Skeletal muscle satellite cell (primary cell): ENCODE data around the gene TRIM36.

Experiments
- H3K27me3 ChIP-seq: 2 replicates; pipeline ENCODE4 v1.7.0; 2013; ENCODE audit warnings: low read length; ENCODE audit not compliant: control insufficient read depth, insufficient read depth
- H3K36me3 ChIP-seq: 2 replicates; pipeline ENCODE4 v1.7.0; 2013; ENCODE audit warnings: mild to moderate bottlenecking, control low read depth, low read length; ENCODE audit not compliant: insufficient read depth
- H3K4me1 ChIP-seq: 2 replicates; pipeline ENCODE4 v1.7.0; 2013; ENCODE audit warnings: low read length; ENCODE audit not compliant: control insufficient read depth, insufficient read depth
- H3K4me2 ChIP-seq: 2 replicates; pipeline ENCODE4 v1.7.0; 2013; ENCODE audit warnings: mild to moderate bottlenecking, low read length
- H3K4me3 ChIP-seq: 2 replicates; pipeline ENCODE4 v1.7.0; 2013; ENCODE audit warnings: low read length
- H3K9ac ChIP-seq: 2 replicates; pipeline ENCODE4 v1.7.0; 2013; ENCODE audit warnings: mild to moderate bottlenecking, low read depth, low read length, moderate library complexity
- H3K9me3 ChIP-seq: replicated peaks from 2 replicates; pipeline ENCODE4 v1.7.0; 2013; ENCODE audit warnings: mild to moderate bottlenecking, control low read depth, low read length

Gene TRIM36

DNA sequence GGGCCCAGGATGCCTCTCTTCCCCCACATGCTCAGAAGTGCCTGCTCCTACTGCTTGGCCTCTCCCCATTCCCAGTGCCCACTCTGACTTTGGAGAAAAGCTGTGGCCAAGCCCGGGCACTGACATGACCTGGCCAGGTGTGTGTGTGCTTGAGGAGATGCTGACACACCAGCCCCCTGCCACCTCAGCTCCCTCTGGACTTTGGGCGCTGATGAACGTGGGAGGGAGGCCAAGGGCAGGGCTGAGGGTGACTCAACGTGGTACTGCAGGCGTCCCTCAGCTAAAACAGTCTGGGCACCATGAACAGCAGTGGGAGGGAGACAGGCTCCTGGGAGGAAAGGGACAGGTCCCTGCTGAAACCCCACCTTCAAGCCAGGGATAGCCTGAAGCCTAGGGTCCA lies 3.9 kb downstream of the TRIM36 start:
- peaks cover 4% of the 10 kb centered on the region for H3K4me1 ChIP-seq
- H3K4me3 ChIP-seq = no peak overlapping the region
- H3K9ac ChIP-seq = no peak overlapping the region
- peaks cover 5% of the 10 kb centered on the region for H3K27me3 ChIP-seq
- H3K4me2 ChIP-seq = no peak overlapping the region
- no peaks in the 10 kb centered on the region for H3K9me3 ChIP-seq
- no peaks in the 10 kb centered on the region for H3K36me3 ChIP-seq

DNA sequence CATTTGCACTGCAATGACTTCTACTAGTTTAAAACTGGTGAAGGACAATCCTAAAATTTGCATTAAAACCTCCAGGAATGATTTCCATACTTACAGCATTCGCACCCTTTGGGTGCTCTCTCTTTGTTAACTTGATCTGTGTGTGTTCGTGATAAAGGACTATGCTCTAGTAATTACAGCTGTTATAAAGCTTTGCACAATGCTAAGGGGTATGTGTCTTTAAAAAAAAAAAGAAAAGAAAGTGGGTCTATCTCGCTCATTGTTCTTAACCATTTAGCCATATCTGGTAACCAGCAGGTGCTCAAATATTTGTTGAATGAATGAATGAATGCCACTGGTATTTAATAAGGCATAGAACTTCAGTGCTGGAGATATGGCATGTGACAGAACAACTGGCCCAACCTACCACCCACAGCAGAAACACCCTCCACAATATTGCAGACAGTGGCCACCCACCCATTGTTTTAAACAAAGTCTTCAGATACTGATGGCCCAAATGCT lies 8.7 kb downstream of the TRIM36 start:
- no peak overlapping the region for H3K4me2 ChIP-seq
- no peaks in the 10 kb centered on the region for H3K36me3 ChIP-seq
- H3K27me3 ChIP-seq = no peaks in the 10 kb centered on the region
- H3K9me3 ChIP-seq = no peaks in the 10 kb centered on the region
- H3K9ac ChIP-seq = no peak overlapping the region
- H3K4me3 ChIP-seq = no peak overlapping the region
- no peaks in the 10 kb centered on the region for H3K4me1 ChIP-seq

DNA sequence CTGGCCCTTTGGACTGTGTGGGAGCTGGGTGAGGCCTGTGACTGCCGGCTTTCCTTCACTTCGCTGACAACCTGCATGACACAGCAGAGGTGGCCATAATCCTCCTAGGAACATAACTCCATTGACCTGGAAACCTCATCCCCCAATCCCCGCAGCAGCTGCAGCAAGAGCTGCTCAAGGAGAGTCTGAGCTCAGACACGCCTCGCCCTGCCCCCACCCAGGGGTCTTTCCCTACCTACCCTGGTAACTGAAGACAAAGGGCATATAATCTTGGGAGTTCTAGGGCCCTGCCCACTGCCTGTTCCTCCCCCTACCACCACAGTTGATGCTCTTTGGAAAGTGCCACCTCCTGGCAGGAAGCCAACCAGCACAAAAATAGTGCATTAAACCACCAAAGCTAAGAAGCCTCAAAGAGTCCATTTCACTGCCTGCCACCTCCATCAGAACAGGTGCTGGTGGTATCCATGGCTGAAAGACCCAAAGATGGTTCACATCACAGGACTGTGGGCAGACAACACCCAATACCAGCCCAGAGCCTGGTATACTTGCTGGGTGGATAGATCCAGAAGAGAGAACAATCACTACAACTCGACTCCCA lies 18.4 kb downstream of the TRIM36 start:
- Histone ChIP-seq H3K4me3 (no peak overlapping the region), H3K36me3 (no peaks in the 10 kb centered on the region), H3K4me1 (no peaks in the 10 kb centered on the region), H3K4me2 (no peak overlapping the region), H3K27me3 (no peaks in the 10 kb centered on the region), H3K9me3 (no peaks in the 10 kb centered on the region), H3K9ac (no peak overlapping the region)

DNA sequence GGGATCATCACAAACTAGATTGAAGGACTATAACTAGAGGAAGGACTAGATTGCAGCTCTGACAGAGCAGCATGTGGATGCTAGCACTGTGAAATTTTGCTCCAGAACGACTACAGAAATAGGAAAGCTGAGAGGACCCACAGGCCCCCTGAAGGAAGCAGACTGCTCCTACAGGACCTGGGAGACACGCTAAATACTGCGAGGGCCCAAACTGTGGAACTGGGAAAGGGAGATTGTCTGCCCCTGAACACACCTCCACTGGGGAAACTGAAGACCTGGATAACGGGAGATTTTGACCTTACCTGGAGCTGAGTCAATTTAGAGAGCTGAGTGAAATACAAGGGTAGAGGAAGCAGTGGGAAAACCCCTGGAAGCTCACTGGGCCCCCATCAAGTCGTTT lies 19.2 kb downstream of the TRIM36 start:
- Histone ChIP-seq H3K27me3 (no peaks in the 10 kb centered on the region), H3K36me3 (no peaks in the 10 kb centered on the region), H3K9me3 (no peaks in the 10 kb centered on the region), H3K4me3 (no peak overlapping the region), H3K4me2 (no peak overlapping the region), H3K4me1 (no peaks in the 10 kb centered on the region), H3K9ac (no peak overlapping the region)

DNA sequence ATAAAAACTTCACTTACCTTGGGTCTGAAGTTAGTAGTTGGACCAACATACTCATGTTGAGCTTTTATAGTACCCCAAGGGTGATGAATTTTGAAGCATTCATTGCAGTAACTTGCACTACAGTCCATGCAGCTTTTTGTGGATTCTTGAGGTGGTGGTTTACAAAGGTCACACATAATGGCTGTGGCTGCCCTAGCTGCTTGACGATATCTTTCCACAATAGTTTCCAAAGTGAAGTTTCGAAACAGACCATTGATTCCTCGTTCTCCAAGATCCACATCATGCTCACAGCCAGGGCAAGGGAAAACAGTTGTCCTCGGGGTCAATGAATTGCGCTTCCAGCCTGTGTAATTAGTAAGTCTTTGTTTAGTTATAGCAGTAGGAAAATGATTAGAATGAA lies 22.7 kb downstream of the TRIM36 start:
- Histone ChIP-seq H3K27me3 (no peaks in the 10 kb centered on the region), H3K9me3 (no peaks in the 10 kb centered on the region), H3K9ac (no peak overlapping the region), H3K4me2 (no peak overlapping the region), H3K4me1 (no peaks in the 10 kb centered on the region), H3K4me3 (no peak overlapping the region), H3K36me3 (no peaks in the 10 kb centered on the region)

DNA sequence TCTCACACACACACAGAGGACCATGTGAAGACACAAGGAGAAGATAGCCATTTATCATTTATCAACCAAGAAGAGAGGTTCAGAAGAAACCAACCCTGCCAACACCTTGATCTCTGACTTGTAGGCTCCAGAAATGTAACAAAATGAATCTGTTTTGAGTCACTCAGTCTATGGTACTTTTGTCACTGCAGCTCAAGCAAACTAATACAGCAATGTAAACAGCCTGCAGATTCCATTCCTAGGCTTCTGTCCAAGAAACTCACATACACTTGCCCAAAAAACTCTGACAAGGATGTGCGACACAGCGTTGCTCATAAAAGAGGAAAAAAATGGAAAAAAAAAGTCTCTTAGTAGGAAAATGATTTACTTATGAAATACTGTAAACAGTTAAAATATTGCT lies 33.4 kb downstream of the TRIM36 start:
- H3K4me3 ChIP-seq = no peak overlapping the region
- H3K4me2 ChIP-seq = no peak overlapping the region
- H3K9me3 ChIP-seq = no peaks in the 10 kb centered on the region
- no peaks in the 10 kb centered on the region for H3K27me3 ChIP-seq
- H3K9ac ChIP-seq = no peak overlapping the region
- no peaks in the 10 kb centered on the region for H3K36me3 ChIP-seq
- no peaks in the 10 kb centered on the region for H3K4me1 ChIP-seq

DNA sequence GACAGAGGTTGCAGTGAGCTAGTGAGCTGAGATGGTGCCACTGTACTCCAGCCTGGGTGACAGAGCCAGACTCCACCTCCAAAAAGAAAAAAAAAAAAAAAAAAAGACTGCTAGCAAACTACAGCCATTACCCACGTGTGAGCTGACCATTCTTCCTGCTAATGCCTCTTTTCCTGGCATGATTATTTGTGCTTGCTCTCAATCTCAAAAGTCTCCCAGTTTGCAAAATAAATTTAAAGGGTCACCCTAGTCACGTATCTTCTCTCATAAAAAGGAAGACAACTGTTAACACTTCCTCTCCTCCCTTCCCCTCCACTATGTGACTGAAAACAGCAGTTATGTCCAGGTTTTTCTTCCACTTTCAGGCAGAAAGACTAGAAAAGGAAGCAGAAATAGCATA lies 37.2 kb downstream of the TRIM36 start:
- H3K9me3 ChIP-seq = no peaks in the 10 kb centered on the region
- H3K4me2 ChIP-seq = no peak overlapping the region
- no peaks in the 10 kb centered on the region for H3K4me1 ChIP-seq
- no peak overlapping the region for H3K9ac ChIP-seq
- no peak overlapping the region for H3K4me3 ChIP-seq
- H3K36me3 ChIP-seq = no peaks in the 10 kb centered on the region
- no peaks in the 10 kb centered on the region for H3K27me3 ChIP-seq

DNA sequence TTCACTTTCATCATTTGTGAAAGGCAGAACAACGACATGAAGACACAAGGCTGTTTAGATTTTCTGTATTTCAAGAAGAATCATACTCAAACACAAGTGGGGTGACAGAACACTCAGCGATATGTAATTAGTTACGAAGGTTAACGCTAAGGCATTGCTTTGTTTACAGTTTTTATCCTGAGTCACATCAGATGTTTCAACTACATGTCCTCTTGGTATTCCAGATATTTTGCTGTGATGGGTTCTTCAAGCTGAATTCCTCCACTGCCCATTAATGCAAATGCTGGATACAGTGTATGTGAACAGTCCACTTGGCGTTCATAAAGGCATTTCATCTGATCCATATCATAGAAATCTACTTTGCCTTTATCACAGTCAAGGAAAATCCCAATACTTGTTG lies 43.4 kb downstream of the TRIM36 start:
- Histone ChIP-seq H3K9me3 (no peaks in the 10 kb centered on the region), H3K27me3 (no peaks in the 10 kb centered on the region), H3K4me2 (no peak overlapping the region), H3K4me1 (no peaks in the 10 kb centered on the region), H3K9ac (no peak overlapping the region), H3K36me3 (no peaks in the 10 kb centered on the region), H3K4me3 (no peak overlapping the region)

DNA sequence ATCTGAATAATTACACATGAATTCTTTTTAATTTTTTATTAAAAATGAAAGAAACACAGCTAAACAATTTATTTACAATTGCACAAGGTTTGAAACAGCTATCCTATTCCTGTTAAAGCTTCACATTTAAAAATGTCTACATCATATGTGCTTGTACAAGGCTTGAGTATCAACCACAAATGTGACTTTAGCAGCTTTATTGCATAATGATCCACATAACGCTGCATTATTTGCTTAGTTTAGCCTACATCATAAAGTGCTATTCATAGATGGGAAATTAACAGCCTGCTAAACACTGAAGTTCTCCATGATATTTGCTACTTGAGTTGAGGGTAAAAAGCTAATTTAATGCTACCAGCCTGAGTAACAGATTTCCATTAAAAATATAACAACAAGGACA lies 45.0 kb downstream of the TRIM36 start:
- H3K36me3 ChIP-seq = no peaks in the 10 kb centered on the region
- H3K9ac ChIP-seq = no peak overlapping the region
- no peak overlapping the region for H3K4me3 ChIP-seq
- H3K4me2 ChIP-seq = no peak overlapping the region
- no peaks in the 10 kb centered on the region for H3K4me1 ChIP-seq
- H3K9me3 ChIP-seq = no peaks in the 10 kb centered on the region
- no peaks in the 10 kb centered on the region for H3K27me3 ChIP-seq

DNA sequence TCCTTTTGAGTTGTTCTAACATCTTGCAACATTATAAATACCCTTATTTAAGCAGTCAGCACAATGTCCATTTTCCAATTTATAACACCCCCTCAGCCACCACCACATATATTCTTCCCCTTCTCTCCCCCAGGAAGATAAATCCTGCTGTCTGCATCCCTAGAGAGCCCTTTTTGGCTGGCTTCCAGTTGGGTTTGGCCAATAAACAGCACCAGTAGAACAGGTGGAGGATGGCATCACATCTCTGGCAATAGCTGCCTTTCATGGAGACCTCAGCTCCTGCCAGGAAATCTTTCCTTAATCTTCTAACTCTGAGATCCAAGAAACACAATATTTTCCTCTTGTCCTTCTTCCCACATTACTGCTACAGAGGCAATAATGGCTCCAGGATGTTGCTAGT lies 53.7 kb downstream of the TRIM36 start:
- Histone ChIP-seq H3K9ac (no peak overlapping the region), H3K4me1 (no peaks in the 10 kb centered on the region), H3K27me3 (peaks cover 5% of the 10 kb centered on the region), H3K36me3 (no peaks in the 10 kb centered on the region), H3K4me3 (no peak overlapping the region), H3K9me3 (no peaks in the 10 kb centered on the region), H3K4me2 (no peak overlapping the region)

DNA sequence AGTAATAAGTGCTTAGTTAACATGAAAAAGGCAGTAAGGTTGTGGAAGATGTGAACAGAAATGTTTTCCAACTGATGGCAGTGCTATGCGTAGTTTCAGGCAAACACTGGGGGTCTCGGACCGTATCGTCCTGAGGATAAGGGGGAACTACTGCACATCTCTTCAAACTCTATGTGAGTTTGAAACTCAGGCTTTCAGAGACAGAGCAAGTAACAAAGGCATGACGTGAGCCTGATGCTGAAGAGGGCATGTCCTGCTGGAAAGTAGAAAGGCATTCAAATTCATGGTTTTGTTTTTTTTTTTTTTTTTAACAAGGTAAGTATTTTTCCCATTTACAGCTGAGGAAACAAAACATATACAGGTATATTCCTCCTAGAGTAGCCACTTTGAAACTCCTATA lies 59.9 kb downstream of the TRIM36 start:
- no peaks in the 10 kb centered on the region for H3K9me3 ChIP-seq
- no peak overlapping the region for H3K4me3 ChIP-seq
- no peak overlapping the region for H3K9ac ChIP-seq
- H3K27me3 ChIP-seq = peaks cover 6% of the 10 kb centered on the region
- H3K36me3 ChIP-seq = no peaks in the 10 kb centered on the region
- no peaks in the 10 kb centered on the region for H3K4me1 ChIP-seq
- H3K4me2 ChIP-seq = no peak overlapping the region

DNA sequence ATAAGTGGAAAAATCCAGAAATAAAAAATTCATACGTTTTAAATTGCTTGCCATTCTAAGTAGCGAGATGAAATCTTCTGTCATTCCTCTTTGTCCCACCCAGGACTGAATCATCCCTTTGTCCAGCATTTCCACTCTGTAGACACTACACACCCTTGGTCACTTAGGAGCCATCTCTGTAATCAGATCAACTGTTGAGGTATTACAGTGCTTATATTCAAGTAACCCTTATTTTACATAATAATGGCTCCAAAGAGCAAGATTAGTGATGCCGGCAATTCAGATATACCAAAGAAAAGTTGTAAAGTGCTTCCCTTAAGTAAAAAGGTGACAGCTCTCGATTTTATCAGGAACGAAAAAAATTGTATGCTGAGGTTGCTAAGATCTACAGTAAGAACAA lies 60.4 kb downstream of the TRIM36 start:
- Histone ChIP-seq H3K4me3 (no peak overlapping the region), H3K9me3 (no peaks in the 10 kb centered on the region), H3K4me2 (no peak overlapping the region), H3K36me3 (no peaks in the 10 kb centered on the region), H3K4me1 (no peaks in the 10 kb centered on the region), H3K9ac (no peak overlapping the region), H3K27me3 (peaks cover 8% of the 10 kb centered on the region)
